Panc1 (cell line): ENCODE measurements around the gene FGF21. TPM values are rescaled to one million over a fixed set of nuclear protein-coding genes. Genes with fewer than 3 reads are reported as not detected.

Experiments used
- ATAC-seq: fragments of 200-7000 bp; cut with Tn5 transposase; 2 replicates; pipeline ENCODE4 v1.9.1; 2020; ENCODE audit warnings: mild to moderate bottlenecking, moderate library complexity
- BruUV-seq: library from RNA; stranded (reverse); fragments of 400-500 nt; replicated peaks from 2 replicates; lab custom pipeline; 2021; lab: Mats Ljungman, UMichigan
- CTCF ChIA-PET: fragments of 300-600 bp; sonication (Branson Sonifier 250); formaldehyde crosslinking; loops from one replicate; lab custom pipeline; 2022; ENCODE audit warnings: antibody characterized with exemption; lab: Charles Lee
- POLR2A ChIA-PET: fragments of 300-600 bp; sonication (Branson Sonifier 250); formaldehyde crosslinking; loops from one replicate; lab custom pipeline; 2022; ENCODE audit warnings: antibody characterized with exemption; lab: Charles Lee
- DNase-seq: peaks from one replicate; pipeline ENCODE4 v3.0.0-alpha.2; 2010; ENCODE audit warnings: low read depth, low spot score
- H3K27ac ChIP-seq: 2 replicates; pipeline ENCODE4 v1.5.1; 2011; ENCODE audit warnings: mild to moderate bottlenecking, low read length, inconsistent platforms
- H3K27me3 ChIP-seq: fragments of 200-500 bp; sonication (Bioruptor generic); 2 replicates; pipeline ENCODE4 v1.6.0; 2014; ENCODE audit warnings: low read length, inconsistent platforms; ENCODE audit not compliant: control insufficient read depth, insufficient read depth
- H3K36me3 ChIP-seq: fragments of 200-500 bp; sonication (Bioruptor generic); 2 replicates; pipeline ENCODE4 v1.5.1; 2014; ENCODE audit warnings: inconsistent platforms, mild to moderate bottlenecking, low read length, moderate library complexity; ENCODE audit not compliant: control insufficient read depth, insufficient read depth
- H3K4me1 ChIP-seq: 2 replicates; pipeline ENCODE4 v1.5.1; 2011; ENCODE audit warnings: inconsistent platforms, mild to moderate bottlenecking, low read length, moderate library complexity; ENCODE audit not compliant: control insufficient read depth, insufficient read depth
- H3K4me3 ChIP-seq, 2 experiments: 2 replicates each; pipeline ENCODE4 v1.5.1; 2011 to 2012; ENCODE audit warnings: low read depth in 2 of 2, low read length in 2 of 2, mild to moderate bottlenecking in 2 of 2, inconsistent platforms in 1 of 2, moderate library complexity in 1 of 2
- H3K9me3 ChIP-seq: fragments of 200-500 bp; sonication (Bioruptor generic); 2 replicates; pipeline ENCODE4 v1.5.1; 2014; ENCODE audit warnings: low read depth, mild to moderate bottlenecking, inconsistent platforms, low read length, moderate library complexity; ENCODE audit not compliant: control insufficient read depth, insufficient read depth
- POLR2AphosphoS5 ChIP-seq: IDR thresholded peaks from 2 replicates; pipeline ENCODE4 v1.6.1; 2012; ENCODE audit warnings: mild to moderate bottlenecking, low read depth, low read length, moderate library complexity
- SIN3A ChIP-seq: IDR thresholded peaks from 2 replicates; pipeline ENCODE4 v1.6.1; 2012; ENCODE audit warnings: low read depth, mild to moderate bottlenecking, low read length, moderate library complexity, borderline replicate concordance; ENCODE audit not compliant: insufficient read depth
- TCF7L2 ChIP-seq: IDR thresholded peaks from 2 replicates; pipeline ENCODE4 v1.6.1; 2011; ENCODE audit warnings: mild to moderate bottlenecking, low read depth, low read length, inconsistent platforms
- in situ Hi-C: cut with HindIII; loops from 2 replicates; pipeline ENCODE4 v1.10.0; 2016; ENCODE audit warnings: low sequenced_read_pairs, low pct_unique_long_range_greater_than_20kb
- intact Hi-C: fragments of 100-400 bp; cut with micrococcal nuclease; formaldehyde crosslinking; loops from one replicate; pipeline ENCODE4 v1.10.0; 2022; ENCODE audit not compliant: unreplicated experiment
- total RNA-seq: library from RNA; stranded (reverse); gene quantifications from one replicate; pipeline ENCODE4 v1.2.1, GENCODE V29; 2021; ENCODE audit not compliant: unreplicated experiment
- TF ChIP-seq, protein P1 (sequence below), 2 experiments: IDR thresholded peaks; 2 replicates each; pipeline ENCODE4 v1.6.1; 2011 to 2012; ENCODE audit warnings: low read depth in 2 of 2, control low read depth in 1 of 2, low read length in 1 of 2, mild to moderate bottlenecking in 1 of 2, moderate library complexity in 1 of 2; ENCODE audit not compliant: insufficient read depth in 1 of 2
- TF ChIP-seq, protein P2 (sequence below): fragments of 450-650 bp; IDR thresholded peaks from 2 replicates; pipeline ENCODE4 v1.5.1; 2017; ENCODE audit warnings: mild to moderate bottlenecking

Gene FGF21
- total RNA-seq, 1 experiment from 2014 or later, result not detected

DNA sequence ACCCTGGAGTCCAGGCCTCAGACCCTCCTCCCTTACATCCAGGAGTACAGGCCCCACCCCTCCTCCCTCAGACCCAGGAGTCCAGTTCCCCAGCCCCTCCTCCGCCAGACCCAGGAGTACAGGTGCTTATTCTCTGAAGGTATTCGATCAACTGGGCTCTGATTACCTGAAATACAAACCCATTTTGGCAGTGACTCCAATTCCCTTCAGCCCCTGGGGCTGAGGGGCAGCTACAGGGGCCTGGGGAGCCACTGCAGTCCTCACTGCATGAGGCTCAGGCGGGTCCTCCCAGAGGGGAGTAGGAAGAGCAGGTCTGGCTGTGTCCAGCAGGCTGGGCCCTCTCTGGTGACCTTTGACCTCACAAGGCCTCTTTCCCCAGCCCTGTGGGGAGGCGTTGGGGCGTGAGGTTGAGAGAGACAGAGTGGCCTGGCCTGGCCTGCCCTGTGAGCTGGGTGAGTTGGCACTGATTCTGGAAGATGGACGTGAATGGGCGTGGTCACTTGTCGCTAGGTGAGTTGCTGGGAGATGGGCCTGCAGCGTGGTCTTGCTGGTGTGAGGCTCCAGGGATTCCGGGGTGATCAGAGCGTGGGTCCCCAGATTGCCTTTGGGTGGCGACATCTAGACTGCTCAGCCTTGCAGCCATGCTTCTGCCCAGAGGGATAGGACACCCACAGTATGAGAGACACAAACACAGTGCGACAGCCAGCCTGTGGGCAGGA, 52.4 kb downstream of the FGF21 start:
- ATAC-seq, result no peak

More for the DNA sequence above, 52.4 kb downstream of the FGF21 start:
- Histone ChIP-seq H3K27ac (no peak overlapping the region), H3K27me3 (no peaks in the 10 kb centered on the region), H3K4me1 (no peaks in the 10 kb centered on the region; the same call in 1 of the 2 replicates), H3K4me3 (no peak overlapping the region), H3K36me3 (peaks cover 2% of the 10 kb centered on the region; the same call in 1 of the 2 replicates), H3K9me3 (no peaks in the 10 kb centered on the region)
- in situ Hi-C loops, result no loop called here
- intact Hi-C loops, result no loop called here
- POLR2A ChIA-PET, result interaction anchor here (0.7 kb wide), 1 partner anchor 11 kb away, joined by 3 read pairs; no protein-coding TSS in a partner anchor
- TF ChIP-seq POLR2AphosphoS5 (no peak), TCF7L2 (no peak), SIN3A (no peak)
- TF ChIP-seq, protein P1, sequence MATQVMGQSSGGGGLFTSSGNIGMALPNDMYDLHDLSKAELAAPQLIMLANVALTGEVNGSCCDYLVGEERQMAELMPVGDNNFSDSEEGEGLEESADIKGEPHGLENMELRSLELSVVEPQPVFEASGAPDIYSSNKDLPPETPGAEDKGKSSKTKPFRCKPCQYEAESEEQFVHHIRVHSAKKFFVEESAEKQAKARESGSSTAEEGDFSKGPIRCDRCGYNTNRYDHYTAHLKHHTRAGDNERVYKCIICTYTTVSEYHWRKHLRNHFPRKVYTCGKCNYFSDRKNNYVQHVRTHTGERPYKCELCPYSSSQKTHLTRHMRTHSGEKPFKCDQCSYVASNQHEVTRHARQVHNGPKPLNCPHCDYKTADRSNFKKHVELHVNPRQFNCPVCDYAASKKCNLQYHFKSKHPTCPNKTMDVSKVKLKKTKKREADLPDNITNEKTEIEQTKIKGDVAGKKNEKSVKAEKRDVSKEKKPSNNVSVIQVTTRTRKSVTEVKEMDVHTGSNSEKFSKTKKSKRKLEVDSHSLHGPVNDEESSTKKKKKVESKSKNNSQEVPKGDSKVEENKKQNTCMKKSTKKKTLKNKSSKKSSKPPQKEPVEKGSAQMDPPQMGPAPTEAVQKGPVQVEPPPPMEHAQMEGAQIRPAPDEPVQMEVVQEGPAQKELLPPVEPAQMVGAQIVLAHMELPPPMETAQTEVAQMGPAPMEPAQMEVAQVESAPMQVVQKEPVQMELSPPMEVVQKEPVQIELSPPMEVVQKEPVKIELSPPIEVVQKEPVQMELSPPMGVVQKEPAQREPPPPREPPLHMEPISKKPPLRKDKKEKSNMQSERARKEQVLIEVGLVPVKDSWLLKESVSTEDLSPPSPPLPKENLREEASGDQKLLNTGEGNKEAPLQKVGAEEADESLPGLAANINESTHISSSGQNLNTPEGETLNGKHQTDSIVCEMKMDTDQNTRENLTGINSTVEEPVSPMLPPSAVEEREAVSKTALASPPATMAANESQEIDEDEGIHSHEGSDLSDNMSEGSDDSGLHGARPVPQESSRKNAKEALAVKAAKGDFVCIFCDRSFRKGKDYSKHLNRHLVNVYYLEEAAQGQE (IDR thresholded peaks at IDR 0.05; ENCODE audit: insufficient read depth in 1 of 2, low read depth in 2 of 2, low read length in 1 of 2), result no peak
- TF ChIP-seq, protein P2, sequence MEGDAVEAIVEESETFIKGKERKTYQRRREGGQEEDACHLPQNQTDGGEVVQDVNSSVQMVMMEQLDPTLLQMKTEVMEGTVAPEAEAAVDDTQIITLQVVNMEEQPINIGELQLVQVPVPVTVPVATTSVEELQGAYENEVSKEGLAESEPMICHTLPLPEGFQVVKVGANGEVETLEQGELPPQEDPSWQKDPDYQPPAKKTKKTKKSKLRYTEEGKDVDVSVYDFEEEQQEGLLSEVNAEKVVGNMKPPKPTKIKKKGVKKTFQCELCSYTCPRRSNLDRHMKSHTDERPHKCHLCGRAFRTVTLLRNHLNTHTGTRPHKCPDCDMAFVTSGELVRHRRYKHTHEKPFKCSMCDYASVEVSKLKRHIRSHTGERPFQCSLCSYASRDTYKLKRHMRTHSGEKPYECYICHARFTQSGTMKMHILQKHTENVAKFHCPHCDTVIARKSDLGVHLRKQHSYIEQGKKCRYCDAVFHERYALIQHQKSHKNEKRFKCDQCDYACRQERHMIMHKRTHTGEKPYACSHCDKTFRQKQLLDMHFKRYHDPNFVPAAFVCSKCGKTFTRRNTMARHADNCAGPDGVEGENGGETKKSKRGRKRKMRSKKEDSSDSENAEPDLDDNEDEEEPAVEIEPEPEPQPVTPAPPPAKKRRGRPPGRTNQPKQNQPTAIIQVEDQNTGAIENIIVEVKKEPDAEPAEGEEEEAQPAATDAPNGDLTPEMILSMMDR, result no peak
- CTCF ChIA-PET, result interaction anchor here (0.6 kb wide), 1 partner anchor 417 kb away, joined by 3 read pairs; no protein-coding TSS in a partner anchor
- no peak for DNase-seq
- BruUV-seq, result no TSS peak

Other genes with a start within 250 kb of the FGF21 start
- gene LMTK3, start 243.7 kb upstream of the FGF21 start, total RNA-seq, result 10.6 TPM
- gene SULT2B1, start 203.4 kb upstream of the FGF21 start, total RNA-seq, result 3.6 TPM
- gene SPACA4, start 148.8 kb upstream of the FGF21 start, total RNA-seq, result not detected
- 1.0 TPM for gene FAM83E, start 140.4 kb upstream of the FGF21 start, total RNA-seq
- gene RPL18, start 136.3 kb upstream of the FGF21 start, total RNA-seq, result 670 TPM
- gene SPHK2, start 136.0 kb upstream of the FGF21 start, total RNA-seq, result 19.5 TPM
- gene DBP, start 118.1 kb upstream of the FGF21 start, total RNA-seq, result 7.4 TPM
- gene CA11, start 109.3 kb upstream of the FGF21 start, total RNA-seq, result 12.6 TPM
- 0.23 TPM for gene NTN5, start 82.5 kb upstream of the FGF21 start, total RNA-seq
- 0.08 TPM for gene FUT2, start 59.6 kb upstream of the FGF21 start, total RNA-seq
- gene MAMSTR, start 35.8 kb upstream of the FGF21 start, total RNA-seq, result 3.3 TPM
- 0.41 TPM for gene RASIP1, start 14.9 kb upstream of the FGF21 start, total RNA-seq
- not detected for gene IZUMO1, start 8.6 kb upstream of the FGF21 start, total RNA-seq
- gene FUT1, start 2.9 kb upstream of the FGF21 start, total RNA-seq, result 0.13 TPM
- gene BCAT2, start 55.5 kb downstream of the FGF21 start, total RNA-seq, result 34.6 TPM
- gene HSD17B14, start 81.0 kb downstream of the FGF21 start, total RNA-seq, result 20.8 TPM
- gene PLEKHA4, start 113.1 kb downstream of the FGF21 start, total RNA-seq, result 4.2 TPM
- gene PPP1R15A, start 116.9 kb downstream of the FGF21 start, total RNA-seq, result 27.1 TPM
- gene TULP2, start 143.2 kb downstream of the FGF21 start, total RNA-seq, result 0.15 TPM
- 102 TPM for gene NUCB1, start 144.8 kb downstream of the FGF21 start, total RNA-seq
- 0.85 TPM for gene DHDH, start 178.2 kb downstream of the FGF21 start, total RNA-seq
- 100 TPM for gene BAX, start 199.4 kb downstream of the FGF21 start, total RNA-seq
- gene FTL, start 209.8 kb downstream of the FGF21 start, total RNA-seq, result 1,332 TPM
- 20.2 TPM for gene GYS1, start 237.8 kb downstream of the FGF21 start, total RNA-seq
- 170 TPM for gene RUVBL2, start 238.4 kb downstream of the FGF21 start, total RNA-seq